Astrocyte (in vitro differentiated cells and primary cell): ENCODE results near the gene DIO3. TPM values are rescaled to one million over a fixed set of nuclear protein-coding genes. Genes with fewer than 3 reads are reported as not detected.

Experiments
- DNase-seq: peaks from one replicate; pipeline ENCODE4 v3.0.0-alpha.2; 2010; ENCODE audit warnings: low read depth
- FAIRE-seq: peaks from 2 replicates; lab custom pipeline; 2011; peaks lifted over from hg19 to GRCh38; lab: Jason Lieb, UNC
- H2AFZ ChIP-seq: 2 replicates; pipeline ENCODE4 v1.6.0; 2012; ENCODE audit warnings: low read depth, low read length, inconsistent platforms
- H3K27ac ChIP-seq: 2 replicates; pipeline ENCODE4 v1.5.1; 2011; ENCODE audit warnings: low read depth, low read length, inconsistent platforms
- H3K27me3 ChIP-seq: 2 replicates; pipeline ENCODE4 v1.6.0; 2011; ENCODE audit warnings: low read length, inconsistent platforms; ENCODE audit not compliant: insufficient read depth
- H3K36me3 ChIP-seq: 2 replicates; pipeline ENCODE4 v1.5.1; 2011; ENCODE audit warnings: low read length, inconsistent platforms; ENCODE audit not compliant: insufficient read depth
- H3K4me1 ChIP-seq: 2 replicates; pipeline ENCODE4 v1.5.1; 2011; ENCODE audit warnings: low read length, inconsistent platforms; ENCODE audit not compliant: insufficient read depth
- H3K4me2 ChIP-seq: 2 replicates; pipeline ENCODE4 v1.6.0; 2012; ENCODE audit warnings: low read length, inconsistent platforms
- H3K4me3 ChIP-seq: 2 replicates; pipeline ENCODE4 v1.5.1; 2011; ENCODE audit warnings: low read depth, mild to moderate bottlenecking, low read length, inconsistent platforms; ENCODE audit not compliant: insufficient read depth
- H3K79me2 ChIP-seq: 2 replicates; pipeline ENCODE4 v1.6.0; 2012; ENCODE audit warnings: mild to moderate bottlenecking, low read length, inconsistent platforms; ENCODE audit not compliant: insufficient read depth
- H3K9ac ChIP-seq: 2 replicates; pipeline ENCODE4 v1.6.0; 2012; ENCODE audit warnings: mild to moderate bottlenecking, low read length, inconsistent platforms
- H3K9me3 ChIP-seq: 2 replicates; pipeline ENCODE4 v1.5.1; 2012; ENCODE audit warnings: low read depth, mild to moderate bottlenecking, low read length, inconsistent platforms; ENCODE audit not compliant: insufficient read depth
- H4K20me1 ChIP-seq: 2 replicates; pipeline ENCODE4 v1.6.0; 2012; ENCODE audit warnings: low read length, inconsistent platforms; ENCODE audit not compliant: insufficient read depth
- H3K27ac Mint-ChIP-seq: one replicate; pipeline ENCODE4 v1.8.0; 2021; ENCODE audit warnings: mild to moderate bottlenecking, mixed read lengths; ENCODE audit not compliant: unreplicated experiment
- H3K27me3 Mint-ChIP-seq: one replicate; pipeline ENCODE4 v1.8.0; 2021; ENCODE audit warnings: low read depth, mixed read lengths; ENCODE audit not compliant: unreplicated experiment
- H3K36me3 Mint-ChIP-seq: one replicate; pipeline ENCODE4 v1.8.0; 2021; ENCODE audit warnings: low read depth, mixed read lengths; ENCODE audit not compliant: unreplicated experiment
- H3K4me1 Mint-ChIP-seq: one replicate; pipeline ENCODE4 v1.8.0; 2021; ENCODE audit warnings: low read depth, mixed read lengths; ENCODE audit not compliant: unreplicated experiment
- H3K4me3 Mint-ChIP-seq: one replicate; pipeline ENCODE4 v1.8.0; 2021; ENCODE audit warnings: mild to moderate bottlenecking, moderate library complexity, mixed read lengths; ENCODE audit not compliant: unreplicated experiment
- H3K9me3 Mint-ChIP-seq: one replicate; pipeline ENCODE4 v1.8.0; 2021; ENCODE audit warnings: mild to moderate bottlenecking, mixed read lengths; ENCODE audit not compliant: unreplicated experiment
- EZH2 ChIP-seq: IDR thresholded peaks from 2 replicates; pipeline ENCODE4 v1.6.1; 2012; ENCODE audit warnings: mild to moderate bottlenecking, low read length, inconsistent platforms; ENCODE audit not compliant: insufficient read depth
- total RNA-seq: library from RNA; stranded (reverse); gene quantifications from 2 replicates; pipeline ENCODE4 v1.2.1, GENCODE V29; 2021
- TF ChIP-seq, protein P1 (sequence below): IDR thresholded peaks from 2 replicates; pipeline ENCODE4 v1.5.1; 2011; ENCODE audit warnings: low read depth, mild to moderate bottlenecking, inconsistent platforms, low read length, moderate library complexity; ENCODE audit not compliant: insufficient read depth

Gene DIO3
- total RNA-seq, 1 donor from 2014 or later: 0.79 TPM

GRCh38 chr14:101601606-101602465 lies 40.5 kb downstream of the DIO3 start:
- Histone ChIP-seq H3K9ac (no peak overlapping the region), H3K4me3 (no peak overlapping the region), H3K36me3 (no peaks in the 10 kb centered on the region), H3K27ac (no peak overlapping the region), H4K20me1 (no peaks in the 10 kb centered on the region), H3K27me3 (peaks cover 8% of the 10 kb centered on the region), H3K4me2 (no peak overlapping the region), H3K9me3 (no peaks in the 10 kb centered on the region), H3K4me1 (no peaks in the 10 kb centered on the region), H2AFZ (no peak overlapping the region), H3K79me2 (no peaks in the 10 kb centered on the region)
- no peaks in the 10 kb centered on the region for H3K4me1 Mint-ChIP-seq
- no peak for DNase-seq
- peaks cover 12% of the 10 kb centered on the region for H3K9me3 Mint-ChIP-seq
- TF ChIP-seq, protein P1, sequence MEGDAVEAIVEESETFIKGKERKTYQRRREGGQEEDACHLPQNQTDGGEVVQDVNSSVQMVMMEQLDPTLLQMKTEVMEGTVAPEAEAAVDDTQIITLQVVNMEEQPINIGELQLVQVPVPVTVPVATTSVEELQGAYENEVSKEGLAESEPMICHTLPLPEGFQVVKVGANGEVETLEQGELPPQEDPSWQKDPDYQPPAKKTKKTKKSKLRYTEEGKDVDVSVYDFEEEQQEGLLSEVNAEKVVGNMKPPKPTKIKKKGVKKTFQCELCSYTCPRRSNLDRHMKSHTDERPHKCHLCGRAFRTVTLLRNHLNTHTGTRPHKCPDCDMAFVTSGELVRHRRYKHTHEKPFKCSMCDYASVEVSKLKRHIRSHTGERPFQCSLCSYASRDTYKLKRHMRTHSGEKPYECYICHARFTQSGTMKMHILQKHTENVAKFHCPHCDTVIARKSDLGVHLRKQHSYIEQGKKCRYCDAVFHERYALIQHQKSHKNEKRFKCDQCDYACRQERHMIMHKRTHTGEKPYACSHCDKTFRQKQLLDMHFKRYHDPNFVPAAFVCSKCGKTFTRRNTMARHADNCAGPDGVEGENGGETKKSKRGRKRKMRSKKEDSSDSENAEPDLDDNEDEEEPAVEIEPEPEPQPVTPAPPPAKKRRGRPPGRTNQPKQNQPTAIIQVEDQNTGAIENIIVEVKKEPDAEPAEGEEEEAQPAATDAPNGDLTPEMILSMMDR: no peak
- no peak for TF ChIP-seq EZH2
- peaks cover 40% of the 10 kb centered on the region for H3K27me3 Mint-ChIP-seq
- no peak for FAIRE-seq
- H3K27ac Mint-ChIP-seq: no peak overlapping the region
- H3K36me3 Mint-ChIP-seq: no peaks in the 10 kb centered on the region
- no peak overlapping the region for H3K4me3 Mint-ChIP-seq

- Histone ChIP-seq H3K27me3 (peaks cover 8% of the 10 kb centered on the region), H3K27ac (no peak overlapping the region), H3K36me3 (no peaks in the 10 kb centered on the region), H2AFZ (no peak overlapping the region), H3K9ac (no peak overlapping the region), H3K4me2 (no peak overlapping the region), H3K4me3 (no peak overlapping the region), H4K20me1 (no peaks in the 10 kb centered on the region), H3K9me3 (no peaks in the 10 kb centered on the region), H3K4me1 (no peaks in the 10 kb centered on the region), H3K79me2 (no peaks in the 10 kb centered on the region)
- peaks cover 42% of the 10 kb centered on the region for H3K27me3 Mint-ChIP-seq
- H3K4me1 Mint-ChIP-seq: no peaks in the 10 kb centered on the region
- DNase-seq (no peak), FAIRE-seq (no peak)
- no peaks in the 10 kb centered on the region for H3K36me3 Mint-ChIP-seq
- no peak overlapping the region for H3K27ac Mint-ChIP-seq
- TF ChIP-seq EZH2: no peak
- TF ChIP-seq, protein P1: no peak
- H3K9me3 Mint-ChIP-seq: peaks cover 11% of the 10 kb centered on the region
- no peak overlapping the region for H3K4me3 Mint-ChIP-seq
Observed at GRCh38 chr14:101602466-101602840, 41.2 kb downstream of the DIO3 start.

- Histone ChIP-seq H3K4me1 (no peaks in the 10 kb centered on the region), H3K36me3 (no peaks in the 10 kb centered on the region), H3K4me2 (no peak overlapping the region), H3K27ac (no peak overlapping the region), H3K27me3 (peaks cover 8% of the 10 kb centered on the region), H2AFZ (no peak overlapping the region), H3K9ac (no peak overlapping the region), H4K20me1 (no peaks in the 10 kb centered on the region), H3K79me2 (no peaks in the 10 kb centered on the region), H3K4me3 (no peak overlapping the region), H3K9me3 (no peaks in the 10 kb centered on the region)
- TF ChIP-seq EZH2: no peak
- TF ChIP-seq, protein P1: no peak
- H3K9me3 Mint-ChIP-seq: peaks cover 6% of the 10 kb centered on the region
- no peaks in the 10 kb centered on the region for H3K4me1 Mint-ChIP-seq
- DNase-seq: no peak
- H3K36me3 Mint-ChIP-seq: no peaks in the 10 kb centered on the region
- H3K4me3 Mint-ChIP-seq: no peak overlapping the region
- no peak for FAIRE-seq
- peaks cover 44% of the 10 kb centered on the region for H3K27me3 Mint-ChIP-seq
- H3K27ac Mint-ChIP-seq: no peak overlapping the region
Observed at GRCh38 chr14:101603096-101603495, 41.8 kb downstream of the DIO3 start.
